Measurements from ENCODE around the gene SLC2A4. TPM values are rescaled to one million over a fixed set of nuclear protein-coding genes. Genes with fewer than 3 reads are reported as not detected.
A peak's percentile ranks its signal among the peaks of the same experiment; 100 is the strongest.

Gene SLC2A4
- polyA plus RNA-seq, 2 of the 4 experiments (the other 2 are of a cell fraction), result 0.16 to 0.17 TPM

GRCh38 chr17:7252176-7253043 is 29.1 kb upstream of the SLC2A4 start, which contains the start of gene ELP5 (continued):
- TF ChIP-seq RAD21 (conservative IDR thresholded peaks at IDR 0.05 in 1 of 2, IDR thresholded peaks at IDR 0.05 in 1 of 2) (peak; percentile 31 to 56; a peak in 4 of 5 replicates), HOXB13 (CRISPR knock-in tag; IDR thresholded peaks at IDR 0.05; ENCODE audit: low read depth) (no peak), PBX3 (IDR thresholded peaks at IDR 0.05) (0 out of 2 replicates have a peak, but pooled peaks have one; percentile 16), ZC3H11A (IDR thresholded peaks at IDR 0.05) (no peak), NFE2L2 (conservative IDR thresholded peaks at IDR 0.05; ENCODE audit: low read length) (no peak), ATOH8 (CRISPR knock-in tag; IDR thresholded peaks at IDR 0.05; ENCODE audit: low read depth) (no peak), SREBF2 (IDR thresholded peaks at IDR 0.05) (no peak), TP53 (CRISPR knock-in tag; IDR thresholded peaks at IDR 0.05) (0 out of 2 replicates have a peak, but pooled peaks have one; percentile 32), ZSCAN20 (CRISPR knock-in tag; IDR thresholded peaks at IDR 0.05) (no peak), HDAC2 (IDR thresholded peaks at IDR 0.05) (no peak), CHD4 (IDR thresholded peaks at IDR 0.05; ENCODE audit: borderline replicate concordance) (no peak), ZNF302 (CRISPR knock-in tag; IDR thresholded peaks at IDR 0.05) (no peak), TFCP2L1 (CRISPR knock-in tag; IDR thresholded peaks at IDR 0.05) (0 out of 2 replicates have a peak, but pooled peaks have one; percentile 7), REST (IDR thresholded peaks at IDR 0.05) (no peak; the same call in 1 of the 2 replicates), MYC (IDR thresholded peaks at IDR 0.05; ENCODE audit: borderline replicate concordance, low read length) (peak; percentile 71; the same call in 1 of the 2 replicates), USF2 (IDR thresholded peaks at IDR 0.05) (no peak), FOSB (CRISPR knock-in tag; IDR thresholded peaks at IDR 0.05) (no peak), MAZ (IDR thresholded peaks at IDR 0.05; ENCODE audit: borderline replicate concordance, low read depth, low read length) (no peak), RNF2 (IDR thresholded peaks at IDR 0.05; ENCODE audit: borderline replicate concordance, low read depth) (no peak), EHMT2 (IDR thresholded peaks at IDR 0.05; ENCODE audit: low read depth) (no peak), PHF8 (IDR thresholded peaks at IDR 0.05; ENCODE audit: borderline replicate concordance, low read depth) (peak; percentile 95), GATA3 (IDR thresholded peaks at IDR 0.05; ENCODE audit: borderline replicate concordance) (peak; percentile 35; the same call in 1 of the 2 replicates), POLR2AphosphoS2 (conservative IDR thresholded peaks at IDR 0.05; ENCODE audit: low read length) (no peak), EP300 (IDR thresholded peaks at IDR 0.05) (no peak), CBX8 (IDR thresholded peaks at IDR 0.05) (no peak), BCL3 (IDR thresholded peaks at IDR 0.05) (peak; percentile 41; the same call in 1 of the 3 replicates), HES2 (IDR thresholded peaks at IDR 0.05) (no peak), SMC3 (IDR thresholded peaks at IDR 0.05) (peak; percentile 61), NPAS2 (CRISPR knock-in tag; IDR thresholded peaks at IDR 0.05; ENCODE audit: borderline replicate concordance) (no peak), HOXA7 (CRISPR knock-in tag; IDR thresholded peaks at IDR 0.05) (no peak), HEYL (CRISPR knock-in tag; IDR thresholded peaks at IDR 0.05) (no peak), ELK1 (IDR thresholded peaks at IDR 0.05; ENCODE audit: low read depth, low read length) (no peak), ESRRA (IDR thresholded peaks at IDR 0.05; ENCODE audit: borderline replicate concordance, low read length) (no peak)
